NCI-H1048 (cell line): ENCODE data around the gene EVC2.
"Not testable (repeated sequence)": the region's sequence is repeated elsewhere in the genome, so short reads cannot be mapped to it uniquely, and the experiment has no call there.

ENCODE experiments used
- DNase-seq: peaks from one replicate; lab custom pipeline; 2025; lab: John Stamatoyannopoulos, UW

EVC2 gene

DNA sequence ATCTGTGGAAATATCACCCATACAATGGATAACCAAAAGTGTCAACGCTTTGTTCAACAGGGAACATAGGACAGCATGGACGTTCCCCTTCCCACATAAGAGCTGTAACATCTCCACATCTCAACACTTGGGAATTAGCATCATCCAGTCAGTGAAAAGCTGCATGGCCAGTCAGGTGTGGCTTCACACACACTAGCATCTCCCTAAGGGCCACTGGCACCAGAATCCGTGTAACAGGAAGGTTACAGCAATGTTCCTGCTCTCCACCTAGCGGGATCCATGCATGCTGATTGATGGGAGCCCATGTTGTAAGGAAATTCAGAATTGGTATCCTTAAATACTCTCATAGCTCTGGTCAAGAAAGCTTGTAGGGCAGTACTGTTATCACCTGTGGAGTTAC, 78.8 kb downstream of the EVC2 start:
- no peak for DNase-seq

DNA sequence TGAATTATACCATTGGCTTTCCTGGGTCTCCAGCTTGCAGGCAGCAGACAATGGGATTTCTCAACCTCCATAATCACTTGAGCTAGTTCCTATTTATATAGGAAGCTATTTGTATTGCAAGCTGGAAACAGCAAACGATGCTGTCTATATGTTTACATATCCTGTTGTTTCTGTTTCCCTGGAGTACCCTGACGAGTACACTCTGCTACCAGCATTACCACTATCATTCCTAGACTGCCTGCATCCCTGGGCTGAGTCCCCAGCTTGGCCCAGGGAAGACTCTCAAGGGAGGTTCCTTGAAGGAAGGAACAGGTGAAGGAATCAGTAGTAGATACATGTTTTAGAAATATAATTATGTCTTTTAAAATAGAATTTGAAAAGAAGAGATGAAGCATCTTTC, 81.4 kb downstream of the EVC2 start:
- DNase-seq, result no peak

DNA sequence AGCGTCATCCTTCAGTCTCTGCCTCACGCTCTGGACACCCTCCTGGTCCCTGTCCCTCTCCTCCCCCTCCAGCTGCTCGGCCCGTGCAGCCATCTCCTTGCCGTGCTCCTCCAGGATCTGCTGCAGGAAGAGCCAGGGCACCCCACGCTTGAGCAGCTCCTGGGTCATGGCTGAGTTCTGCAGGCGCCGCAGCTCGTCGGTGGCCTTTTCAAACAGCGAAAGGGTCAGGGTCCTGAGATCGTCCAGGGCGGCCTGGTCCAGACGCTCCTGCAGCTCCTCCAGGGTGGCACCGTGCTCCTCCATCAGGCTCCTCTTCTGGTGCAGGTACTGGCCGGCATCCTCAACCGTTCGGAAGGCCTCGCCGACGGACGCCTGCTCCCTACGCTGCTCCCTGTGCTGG, 85.8 kb downstream of the EVC2 start:
- no peak for DNase-seq

DNA sequence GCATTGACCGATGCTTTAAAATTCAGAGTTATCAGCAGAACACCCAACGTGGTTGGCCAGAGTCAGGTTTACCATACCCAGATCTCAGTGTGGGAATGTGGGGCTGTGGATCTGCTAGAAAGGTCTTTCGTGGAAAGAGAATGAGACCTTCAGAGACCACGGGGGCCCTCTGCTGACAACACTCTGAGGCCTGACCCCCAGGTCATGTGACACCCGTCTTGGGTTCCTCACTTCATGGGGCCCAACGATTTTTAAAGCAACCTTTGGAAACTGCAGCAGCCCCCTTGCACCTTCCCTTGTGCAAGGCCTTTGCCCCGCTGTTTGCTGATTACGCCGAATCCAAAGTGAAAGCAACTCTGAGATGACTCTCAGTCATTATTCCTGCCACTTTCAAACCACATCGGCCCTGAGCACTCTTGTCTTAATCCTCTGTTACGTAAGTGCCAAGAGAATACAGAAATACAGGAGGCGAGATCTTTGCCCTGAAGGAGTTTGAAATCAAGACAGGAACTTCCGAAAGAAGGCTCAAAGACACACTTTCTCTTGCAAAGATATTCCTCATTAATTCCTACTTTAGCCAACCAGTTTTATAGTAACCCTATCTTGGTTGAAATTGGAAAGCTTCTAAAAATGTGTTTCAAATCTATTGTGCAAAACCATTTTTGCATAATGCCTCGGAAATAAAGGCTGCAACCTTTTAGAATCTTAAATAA, 88.3 kb downstream of the EVC2 start:
- no peak for DNase-seq

DNA sequence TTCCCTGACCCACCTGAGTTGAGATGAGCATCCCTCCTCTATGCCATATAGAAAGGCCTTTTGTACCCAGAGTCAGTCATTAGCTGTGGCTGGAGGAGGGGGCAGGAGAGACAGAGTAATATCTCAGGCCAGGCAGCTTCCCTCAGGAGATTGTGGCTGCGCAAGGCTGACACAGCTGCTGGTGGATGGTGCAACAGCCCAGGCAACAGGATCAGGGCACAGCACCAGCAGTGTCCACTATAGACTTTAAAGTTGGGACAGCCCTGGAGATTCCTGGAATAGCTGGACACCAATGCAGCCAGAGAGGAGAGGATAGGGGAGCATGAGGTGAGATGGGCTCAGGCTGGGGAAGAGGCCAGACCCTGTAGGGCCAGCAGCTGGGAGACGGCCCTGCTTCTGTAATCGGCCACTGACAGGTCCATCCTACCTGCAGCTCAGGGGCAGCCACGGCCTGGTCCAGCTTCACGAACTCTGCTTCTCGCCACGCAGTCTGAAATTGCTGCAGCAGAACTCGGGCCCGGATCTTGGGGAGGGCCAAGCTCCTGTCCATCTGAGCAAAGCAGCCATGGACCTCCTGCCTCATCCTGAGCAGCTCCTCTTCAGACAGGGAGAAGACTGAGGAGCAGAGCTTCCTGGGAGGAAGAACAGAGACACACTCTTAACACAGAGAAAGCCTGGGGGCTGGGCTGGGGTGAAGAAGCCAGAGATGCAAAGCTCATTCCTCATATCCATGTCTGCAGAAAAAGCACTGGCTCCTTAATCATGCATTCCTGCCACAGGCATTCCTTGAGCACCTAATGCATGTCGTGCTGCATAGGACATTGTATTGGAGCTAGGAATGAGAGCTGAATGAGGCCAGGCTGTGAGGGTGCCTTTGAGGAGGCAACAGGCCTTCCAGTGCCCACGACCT, 90.1 kb downstream of the EVC2 start:
- no peak for DNase-seq

DNA sequence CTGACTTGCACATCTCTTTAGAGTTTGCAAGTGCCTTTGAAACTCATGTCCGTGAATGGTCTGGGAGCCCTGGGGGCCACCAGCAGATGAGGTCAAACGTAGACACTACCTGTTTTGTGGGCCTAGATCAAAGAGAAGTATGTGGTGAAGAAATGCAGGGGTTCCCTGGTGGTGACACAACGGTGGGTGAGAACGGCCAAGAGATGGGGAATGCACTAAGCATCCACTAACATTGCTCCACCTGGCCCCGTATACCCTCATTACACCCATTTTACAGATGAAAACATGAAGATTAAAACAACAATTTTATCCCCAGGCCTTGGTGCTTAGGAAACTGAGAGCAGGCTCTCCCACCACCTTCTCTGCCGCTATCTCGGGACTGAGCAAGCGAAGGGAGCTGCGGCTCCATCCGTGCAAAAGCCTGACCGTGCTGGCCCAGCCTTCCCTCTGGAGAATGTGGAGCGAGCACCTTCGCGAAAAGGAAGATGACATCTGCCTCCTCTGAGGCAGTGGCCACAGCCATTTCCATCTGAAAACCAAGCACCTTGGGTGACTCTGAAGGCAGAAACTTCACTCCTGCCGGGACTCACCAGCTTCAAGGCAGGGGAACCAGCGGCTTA, 91.9 kb downstream of the EVC2 start:
- DNase-seq, result no peak

DNA sequence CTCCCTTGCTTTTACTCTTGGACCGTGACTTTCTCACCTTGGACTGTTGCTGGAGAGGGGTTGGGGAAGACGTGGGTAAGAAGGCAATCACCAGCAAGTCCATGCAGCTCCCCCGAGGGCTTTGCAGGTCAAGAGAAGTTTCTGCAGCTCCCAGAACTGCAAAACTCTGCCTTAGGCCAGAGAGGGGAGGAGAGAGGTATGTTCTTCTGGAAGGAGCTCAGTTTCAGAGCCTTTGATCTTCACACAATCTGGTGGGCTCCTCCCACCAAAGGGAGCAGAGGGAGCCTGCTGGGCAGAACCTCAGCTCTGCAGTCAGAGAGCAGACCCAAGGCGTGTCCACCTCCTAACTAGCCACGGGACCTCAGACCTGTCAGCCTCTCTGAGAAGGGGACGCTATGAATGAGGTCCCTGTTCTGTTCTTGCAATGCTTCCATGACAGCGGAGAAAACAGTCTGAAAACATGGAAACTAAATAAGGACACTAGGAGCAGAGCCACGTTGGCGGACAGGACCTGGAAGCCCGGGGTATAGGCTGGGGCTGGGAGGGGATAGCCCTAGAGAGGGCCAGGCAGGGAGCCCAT, 92.8 kb downstream of the EVC2 start:
- DNase-seq, result no peak

DNA sequence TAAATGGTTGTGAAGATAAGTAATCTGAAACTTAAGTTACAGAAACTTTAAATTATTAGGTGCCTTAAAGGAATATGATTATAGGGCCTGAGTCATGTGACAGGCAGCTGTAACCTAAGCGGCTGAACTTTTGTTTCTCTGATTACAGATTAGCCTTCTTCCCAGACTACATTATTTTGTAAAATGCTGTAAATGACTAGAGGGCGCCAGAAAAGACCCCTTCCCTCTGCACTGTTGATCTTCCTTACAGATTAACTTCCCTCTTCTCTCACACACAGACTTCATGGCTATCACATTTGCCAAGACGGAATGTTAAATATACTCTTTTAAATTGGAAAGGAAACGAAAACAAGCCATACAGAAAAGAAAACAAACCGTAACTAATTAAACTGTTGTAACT, 96.6 kb downstream of the EVC2 start:
- no peak for DNase-seq

DNA sequence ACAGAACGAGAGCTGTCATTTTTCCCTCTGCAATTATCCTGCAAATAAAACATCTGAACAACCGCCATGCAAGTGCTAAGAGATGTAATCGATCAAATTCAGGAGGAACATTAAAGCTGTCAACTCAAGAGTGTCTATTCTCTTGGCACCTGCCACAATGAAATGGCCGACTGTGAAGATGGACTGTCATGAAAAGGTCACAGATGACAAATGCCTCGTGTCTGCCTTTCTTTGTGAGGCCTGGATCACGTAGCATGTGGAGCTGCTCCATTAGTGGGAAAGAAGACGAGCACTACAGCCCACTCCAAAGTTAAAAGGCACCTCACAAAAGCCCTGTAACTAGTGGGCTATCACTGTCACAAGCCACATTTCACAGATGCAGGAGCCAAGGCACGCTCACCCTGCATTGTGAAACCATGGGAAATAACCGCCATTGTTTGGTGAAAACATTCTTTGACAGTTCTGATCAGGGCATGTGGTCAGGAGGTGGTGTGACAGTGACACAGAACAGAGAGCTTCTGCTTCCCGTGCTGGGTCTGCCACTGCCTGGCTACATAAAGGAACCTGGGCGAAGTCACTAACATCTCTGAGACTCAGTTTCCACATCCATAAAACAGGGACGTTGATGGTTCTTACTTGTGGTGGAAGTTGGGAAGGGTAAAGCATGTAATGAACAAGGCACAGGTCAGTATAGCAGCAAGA, 98.9 kb downstream of the EVC2 start:
- no peak for DNase-seq

DNA sequence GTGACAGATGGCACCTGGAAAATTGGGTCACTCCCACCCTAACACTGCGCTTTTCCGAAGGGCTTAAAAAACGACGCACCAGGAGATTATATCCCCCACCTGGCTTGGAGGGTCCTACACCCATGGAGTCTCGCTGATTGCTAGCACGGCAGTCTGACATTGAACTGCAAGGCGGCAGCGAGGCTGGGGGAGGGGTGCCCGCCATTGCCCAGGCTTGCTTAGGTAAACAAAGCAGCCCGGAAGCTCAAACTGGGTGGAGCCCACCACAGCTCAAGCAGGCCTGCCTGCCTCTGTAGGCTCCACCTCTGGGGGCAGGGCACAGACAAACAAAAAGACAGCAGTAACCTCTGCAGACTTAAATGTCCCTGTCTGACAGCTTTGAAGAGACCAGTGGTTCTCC, 114.5 kb downstream of the EVC2 start:
- not testable (repeated sequence) for DNase-seq

DNA sequence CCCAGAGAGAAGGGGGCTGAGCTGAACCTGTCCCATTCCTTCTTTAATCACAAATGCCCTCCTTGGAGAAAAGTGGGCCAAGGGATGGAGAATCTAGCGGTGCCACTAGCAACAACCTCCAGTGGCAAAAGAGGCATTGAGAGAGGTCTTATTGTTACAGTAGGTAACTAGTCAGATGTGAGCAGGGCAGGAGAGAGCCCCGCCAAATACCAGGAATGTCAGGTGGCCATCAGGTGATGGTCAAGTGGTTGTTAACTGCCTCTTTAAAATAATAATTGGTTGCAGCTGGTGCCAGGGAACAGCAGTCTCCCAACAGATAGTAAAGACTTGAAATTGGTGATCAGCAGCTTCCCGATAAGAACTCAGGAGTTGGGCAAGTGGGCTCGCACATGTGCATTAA, 116.1 kb downstream of the EVC2 start:
- DNase-seq, result no peak

DNA sequence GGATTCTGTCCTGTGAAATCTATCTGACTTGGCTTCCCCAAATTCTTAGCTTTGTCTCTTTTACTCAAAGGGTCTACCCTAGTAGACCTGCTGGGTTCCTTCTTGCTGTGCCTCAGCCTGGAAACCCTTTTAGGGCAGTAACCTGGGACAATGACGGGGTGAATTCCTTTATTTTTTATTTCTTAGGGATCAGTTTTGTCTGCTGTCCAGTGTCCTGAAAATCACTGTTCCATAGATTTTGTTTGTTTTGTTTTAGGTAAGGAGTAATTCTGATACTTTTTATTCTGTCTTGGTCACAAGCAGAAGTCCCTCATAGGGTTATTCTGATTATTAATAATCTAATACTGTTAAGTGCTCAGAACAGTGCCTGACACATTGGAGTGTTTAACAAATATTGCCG, 118.9 kb downstream of the EVC2 start:
- no peak for DNase-seq

DNA sequence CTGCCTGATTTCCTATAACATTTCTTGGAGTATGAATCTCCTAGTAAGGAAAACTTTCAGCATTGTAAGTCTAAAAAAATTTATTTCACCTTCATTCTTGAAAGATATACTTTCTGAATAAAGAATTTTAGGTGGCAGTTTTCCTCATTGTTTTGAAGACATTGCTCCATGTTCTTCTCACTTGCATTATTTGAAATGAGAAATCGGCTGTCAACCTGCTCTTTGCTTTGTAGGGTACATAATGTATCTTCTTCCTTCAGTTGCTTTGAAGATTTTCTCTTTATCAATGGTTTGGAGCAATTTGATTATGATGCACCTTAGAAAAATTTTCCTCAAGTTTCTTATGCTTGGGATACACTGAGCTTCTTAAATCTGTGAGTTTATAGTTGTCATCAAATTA, 120.3 kb downstream of the EVC2 start:
- no peak for DNase-seq

DNA sequence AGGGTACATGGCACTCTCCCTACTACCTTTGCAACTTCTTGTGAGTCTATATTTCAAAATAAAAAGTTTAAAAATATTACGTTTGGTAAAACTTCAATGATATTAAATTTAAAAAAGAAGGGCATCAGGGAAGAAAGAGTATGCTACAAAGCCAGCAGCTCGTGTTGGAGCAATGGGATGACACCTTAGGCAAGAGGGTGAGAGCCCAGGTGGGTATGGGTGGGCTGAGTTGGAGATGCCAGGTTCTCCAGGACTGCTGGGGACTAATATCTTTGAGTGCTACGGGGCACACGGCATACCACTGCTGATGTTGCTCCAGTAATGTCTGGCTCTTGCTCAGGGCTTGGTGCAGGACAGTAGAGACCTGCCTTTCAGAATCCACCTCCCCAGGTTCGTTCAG, 132.4 kb downstream of the EVC2 start:
- no peak for DNase-seq

DNA sequence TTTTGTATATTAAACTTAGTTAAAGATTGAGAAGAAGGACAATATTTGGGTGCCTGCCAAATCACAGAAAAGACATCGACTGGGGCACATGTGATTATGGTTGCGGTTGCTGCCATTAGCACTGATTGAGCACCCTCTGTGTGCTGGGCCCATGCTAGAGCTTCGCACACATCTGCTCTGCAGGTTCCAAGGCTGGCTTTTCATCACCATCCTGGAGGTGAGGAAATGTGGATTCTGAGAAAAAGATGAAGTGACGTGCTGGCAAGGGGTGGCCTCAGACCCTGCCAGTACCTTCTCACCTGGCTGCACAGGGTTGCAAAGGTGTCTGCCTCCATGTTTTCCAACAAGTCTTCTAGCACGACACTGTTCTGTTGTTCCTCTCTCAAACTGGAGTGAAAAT, 134.0 kb downstream of the EVC2 start:
- DNase-seq, result no peak

DNA sequence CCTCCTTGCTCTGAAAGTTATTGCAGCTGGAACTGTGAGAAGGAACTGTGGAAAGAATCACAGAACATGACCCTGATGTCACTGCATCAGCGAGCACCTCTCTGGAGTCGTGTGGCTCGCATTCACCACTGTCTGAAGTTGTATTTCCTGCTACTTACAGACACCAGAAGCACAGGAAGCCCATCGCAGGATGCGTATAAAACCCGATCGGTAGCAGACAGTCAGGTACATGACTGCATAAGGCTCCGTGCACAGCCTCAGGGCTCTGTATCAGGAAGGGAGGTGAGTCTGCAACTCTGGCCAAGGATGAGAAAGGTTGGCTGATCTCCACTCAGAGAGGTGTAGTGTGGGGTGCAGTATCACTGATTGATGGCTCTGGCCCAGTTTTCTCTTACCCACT, 134.4 kb downstream of the EVC2 start:
- DNase-seq, result no peak

DNA sequence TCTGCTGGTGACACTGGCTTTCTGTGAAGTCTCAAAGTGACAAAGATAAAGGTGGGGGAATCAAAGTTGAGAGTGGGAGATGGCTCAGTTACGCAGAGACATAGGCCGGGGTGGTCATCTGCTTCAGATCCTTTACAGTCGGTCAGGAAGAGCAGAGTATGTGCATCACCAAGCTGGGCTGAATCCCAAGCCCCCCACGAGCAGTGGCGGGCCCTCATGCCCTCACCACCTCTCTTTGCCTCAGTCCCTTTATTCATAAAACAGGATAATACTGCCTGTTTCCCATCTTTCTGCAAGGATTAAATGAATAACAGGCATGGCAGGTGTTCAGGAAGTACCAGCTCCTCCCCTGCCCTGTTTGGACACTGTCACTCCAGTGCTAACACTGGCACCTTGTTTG, 135.6 kb downstream of the EVC2 start:
- DNase-seq, result no peak

DNA sequence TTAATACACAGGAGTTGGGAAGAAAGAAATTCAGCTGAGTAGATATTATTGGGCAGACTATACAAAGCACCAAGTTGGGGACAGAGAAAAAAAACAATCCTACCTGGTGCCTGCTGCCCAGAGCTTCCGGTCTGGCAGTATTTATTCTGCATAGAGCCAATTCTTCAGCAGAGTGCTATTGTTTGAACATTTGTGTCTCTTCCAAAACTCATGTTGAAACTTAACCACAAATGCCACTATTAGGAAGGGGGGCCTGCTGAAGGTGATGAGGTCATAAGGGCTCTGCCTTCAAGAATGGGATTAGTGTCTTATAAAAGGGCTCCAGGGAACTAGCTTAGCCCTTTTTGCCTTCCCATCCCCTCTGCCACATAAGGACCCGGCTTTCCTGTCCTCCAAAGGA, 136.2 kb downstream of the EVC2 start:
- no peak for DNase-seq

DNA sequence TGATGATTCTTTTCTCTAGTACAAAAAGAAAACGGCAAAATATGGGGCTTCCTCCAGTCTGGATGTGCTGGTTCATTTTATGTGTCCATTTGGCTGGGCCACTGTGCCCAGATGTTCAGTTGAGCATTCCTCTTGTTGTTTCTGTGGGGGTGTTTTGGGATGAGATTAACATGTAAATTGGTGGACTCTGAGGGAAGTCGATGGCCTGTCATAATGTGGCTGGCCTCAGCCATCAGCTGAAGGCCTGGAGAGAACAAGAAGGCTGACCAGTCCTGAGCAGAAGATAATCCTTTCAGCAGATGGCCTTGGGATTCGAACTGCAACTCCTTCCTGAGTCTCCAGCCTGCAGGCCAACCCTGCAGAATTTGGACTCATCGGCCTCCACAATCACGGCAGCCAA, 136.7 kb downstream of the EVC2 start:
- no peak for DNase-seq

DNA sequence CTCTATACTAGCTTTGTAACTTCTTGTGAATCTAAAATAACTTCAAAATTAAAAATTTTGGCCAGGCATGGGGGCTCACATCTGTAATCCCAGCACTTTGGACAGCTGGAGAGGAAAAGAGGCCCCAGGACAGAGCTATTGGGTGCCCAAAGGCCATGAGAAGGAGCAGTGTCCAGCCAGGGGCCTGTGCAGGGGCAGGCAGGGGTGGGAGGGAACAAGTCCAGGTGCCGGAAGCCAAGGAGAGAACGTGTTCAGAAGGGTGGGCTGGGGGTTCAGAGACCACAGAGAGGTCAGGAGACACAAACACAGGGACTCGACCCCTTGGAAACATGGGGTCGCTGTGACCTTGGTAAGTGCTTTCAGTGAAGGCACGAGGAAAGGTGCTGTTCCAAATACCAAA, 138.9 kb downstream of the EVC2 start:
- DNase-seq, result no peak

DNA sequence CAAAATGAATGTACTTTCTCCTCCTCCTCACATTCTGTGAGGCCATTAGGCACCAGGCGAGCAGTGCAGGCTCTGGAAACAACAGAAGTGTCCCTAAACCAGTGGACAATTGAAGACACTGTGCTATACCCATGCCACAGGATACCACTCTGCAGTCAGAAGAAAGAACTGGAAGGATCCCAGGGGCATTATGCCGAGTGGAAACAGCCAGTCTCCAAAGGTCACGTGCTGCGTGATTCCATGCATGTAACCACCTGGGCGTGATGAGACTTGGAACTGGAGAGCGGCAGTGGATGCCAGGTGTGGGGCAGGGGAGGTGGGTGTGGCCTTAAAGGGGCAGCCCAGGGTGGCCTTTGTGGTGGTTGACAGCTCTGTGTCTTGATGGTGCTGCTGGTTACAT, 139.4 kb downstream of the EVC2 start:
- DNase-seq, result no peak

DNA sequence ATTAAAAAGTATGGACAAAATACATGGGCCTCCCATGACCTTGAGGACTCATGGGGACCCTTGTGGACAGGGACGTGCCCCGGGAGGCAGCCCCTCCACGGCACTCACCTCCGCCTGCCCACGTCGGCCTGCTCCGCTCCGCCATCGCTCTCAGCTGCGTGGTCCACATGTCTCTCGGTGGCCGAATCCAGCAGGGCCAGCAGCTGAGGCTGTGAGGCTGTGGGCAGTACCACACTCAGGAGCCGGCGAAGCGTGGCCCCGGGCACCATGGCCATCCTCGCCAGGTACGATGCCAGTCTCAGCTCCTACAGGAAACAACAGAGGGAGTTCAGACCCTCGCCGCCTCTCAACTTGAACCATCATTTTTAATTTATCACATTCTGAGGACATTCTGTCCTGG, 140.0 kb downstream of the EVC2 start:
- DNase-seq, result no peak
